Loucy (cell line): ENCODE data around the gene S100B.

Experiments used
- EZH2phosphoT487 ChIP-seq: fragments of 200-600 bp; IDR thresholded peaks from 2 replicates; pipeline ENCODE4 v1.6.1; 2018; ENCODE audit warnings: antibody characterized with exemption, mild to moderate bottlenecking, moderate library complexity, borderline replicate concordance
- TF ChIP-seq, protein P1 (sequence below): fragments of 200-600 bp; sonication (generic); conservative IDR thresholded peaks from 2 replicates; pipeline ENCODE4 v1.5.1; 2014; ENCODE audit warnings: mild to moderate bottlenecking, antibody characterized with exemption, low read length

DNA sequence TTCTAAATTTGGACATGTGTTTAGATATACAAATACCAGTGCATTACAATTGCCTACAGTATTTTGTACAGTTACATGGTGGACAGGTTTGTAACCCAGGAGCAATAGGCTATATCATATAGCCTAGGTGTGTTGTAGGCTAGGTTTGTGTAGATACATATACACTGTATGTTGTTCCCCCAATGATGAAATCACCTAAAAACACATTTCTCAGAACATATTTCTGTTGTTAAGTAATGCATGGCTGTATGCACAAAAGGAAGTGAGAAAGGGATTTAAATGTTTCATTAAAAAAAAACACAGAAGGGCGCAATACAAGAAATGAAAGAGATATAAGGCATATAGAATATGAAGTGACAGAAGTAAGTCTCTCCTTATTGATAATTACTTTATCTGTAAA, 32.0 kb downstream of the S100B start:
- TF ChIP-seq, protein P1, sequence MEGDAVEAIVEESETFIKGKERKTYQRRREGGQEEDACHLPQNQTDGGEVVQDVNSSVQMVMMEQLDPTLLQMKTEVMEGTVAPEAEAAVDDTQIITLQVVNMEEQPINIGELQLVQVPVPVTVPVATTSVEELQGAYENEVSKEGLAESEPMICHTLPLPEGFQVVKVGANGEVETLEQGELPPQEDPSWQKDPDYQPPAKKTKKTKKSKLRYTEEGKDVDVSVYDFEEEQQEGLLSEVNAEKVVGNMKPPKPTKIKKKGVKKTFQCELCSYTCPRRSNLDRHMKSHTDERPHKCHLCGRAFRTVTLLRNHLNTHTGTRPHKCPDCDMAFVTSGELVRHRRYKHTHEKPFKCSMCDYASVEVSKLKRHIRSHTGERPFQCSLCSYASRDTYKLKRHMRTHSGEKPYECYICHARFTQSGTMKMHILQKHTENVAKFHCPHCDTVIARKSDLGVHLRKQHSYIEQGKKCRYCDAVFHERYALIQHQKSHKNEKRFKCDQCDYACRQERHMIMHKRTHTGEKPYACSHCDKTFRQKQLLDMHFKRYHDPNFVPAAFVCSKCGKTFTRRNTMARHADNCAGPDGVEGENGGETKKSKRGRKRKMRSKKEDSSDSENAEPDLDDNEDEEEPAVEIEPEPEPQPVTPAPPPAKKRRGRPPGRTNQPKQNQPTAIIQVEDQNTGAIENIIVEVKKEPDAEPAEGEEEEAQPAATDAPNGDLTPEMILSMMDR: no peak
- TF ChIP-seq EZH2phosphoT487: no peak
